Measurements from ENCODE around the gene NES.

Gene NES

DNA sequence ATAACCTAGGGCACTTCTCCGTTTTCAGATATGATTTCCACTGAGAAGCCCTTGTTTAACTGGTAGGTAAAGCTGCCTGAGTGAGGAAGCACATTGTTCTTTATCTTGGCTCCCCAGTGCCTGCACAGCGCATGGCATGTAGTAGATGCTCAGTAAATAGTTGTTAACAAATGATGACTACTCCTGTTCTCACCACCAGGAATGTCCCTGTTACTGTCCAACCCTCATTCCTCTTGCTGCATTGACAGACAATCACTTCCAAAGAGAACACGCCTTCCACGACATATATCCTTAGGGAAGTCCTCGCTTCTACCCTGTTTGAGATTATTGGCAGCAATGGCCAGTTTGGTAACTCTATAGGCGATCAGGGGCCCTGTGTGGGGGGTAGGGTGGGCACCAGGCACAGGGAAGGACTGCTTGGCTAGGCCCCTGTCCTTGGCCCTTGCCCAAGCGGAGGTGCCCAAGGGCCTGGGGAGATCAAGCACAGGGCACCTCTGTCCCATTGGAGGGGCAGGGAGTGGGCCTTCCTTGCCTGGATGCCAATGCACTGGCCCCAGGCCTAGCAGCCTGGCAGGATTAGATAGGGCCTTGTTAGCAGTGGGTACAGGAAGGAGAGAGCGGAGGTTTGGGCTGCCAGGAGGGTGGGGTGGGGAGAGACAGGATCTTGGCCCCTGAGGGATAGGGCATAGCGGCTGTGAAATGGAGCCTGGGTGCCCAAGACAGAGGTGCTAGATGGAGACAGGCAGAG, 10.2 kb downstream of the NES start:
- no peak for TF ChIP-seq GATA3 (IDR thresholded peaks at IDR 0.05; ENCODE audit: low read depth, low read length)
- no peak for TF ChIP-seq GATA2 (IDR thresholded peaks at IDR 0.05; ENCODE audit: low read depth, low read length)

DNA sequence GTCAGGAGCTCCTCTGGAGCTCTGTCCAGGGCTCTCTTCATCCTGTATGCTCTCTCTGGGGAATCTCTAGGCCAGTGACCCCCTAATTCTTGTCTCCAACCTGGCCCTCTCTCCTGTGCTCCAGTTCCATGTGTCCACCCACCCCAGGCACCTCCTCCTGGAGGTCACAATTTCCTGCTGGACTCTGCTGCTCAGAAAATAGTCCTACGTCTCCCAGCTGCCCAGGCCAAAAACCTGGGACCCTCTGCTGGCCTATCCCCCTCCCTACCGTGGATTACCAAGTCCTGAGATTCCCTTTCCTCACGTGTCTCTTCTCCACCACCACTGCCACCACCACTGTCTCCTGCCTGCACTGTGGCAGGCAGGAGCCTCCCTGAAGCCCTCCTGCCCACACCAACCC, 11.7 kb downstream of the NES start:
- no peak for TF ChIP-seq GATA3 (IDR thresholded peaks at IDR 0.05; ENCODE audit: low read depth, low read length)
- TF ChIP-seq GATA2 (IDR thresholded peaks at IDR 0.05; ENCODE audit: low read depth, low read length): no peak

DNA sequence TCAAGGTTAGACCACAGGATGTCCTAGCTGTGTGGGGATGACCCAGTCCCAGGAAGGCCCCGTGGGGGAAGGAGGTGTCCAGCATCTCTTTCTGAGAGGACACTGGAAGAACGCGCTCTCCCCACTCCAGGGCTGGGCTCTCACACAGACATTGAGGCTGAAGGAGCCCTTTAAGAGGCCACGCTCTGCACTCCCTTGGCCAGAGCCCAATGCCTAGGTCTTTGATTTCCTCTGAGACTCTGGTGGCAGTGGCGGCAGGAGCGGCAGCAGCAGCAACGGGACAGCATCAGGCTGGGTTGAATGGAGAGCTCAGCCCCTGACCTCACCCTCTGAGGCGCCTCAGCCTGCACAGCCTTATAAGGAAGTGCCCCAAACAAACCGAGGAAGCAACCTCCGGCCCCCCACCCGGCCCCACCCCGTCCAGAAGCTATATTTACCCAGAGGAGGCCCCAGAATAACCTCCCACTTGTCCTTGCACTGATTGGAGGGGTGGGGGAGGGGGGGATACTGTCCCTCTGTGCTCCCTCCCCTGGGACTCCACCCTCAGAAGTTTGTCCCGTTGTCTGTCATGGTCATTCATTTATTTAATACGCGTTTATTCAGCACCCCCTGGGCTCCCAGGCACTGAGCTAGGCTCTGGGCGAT, 12.3 kb downstream of the NES start:
- no peak for TF ChIP-seq GATA2 (IDR thresholded peaks at IDR 0.05; ENCODE audit: low read depth, low read length)

DNA sequence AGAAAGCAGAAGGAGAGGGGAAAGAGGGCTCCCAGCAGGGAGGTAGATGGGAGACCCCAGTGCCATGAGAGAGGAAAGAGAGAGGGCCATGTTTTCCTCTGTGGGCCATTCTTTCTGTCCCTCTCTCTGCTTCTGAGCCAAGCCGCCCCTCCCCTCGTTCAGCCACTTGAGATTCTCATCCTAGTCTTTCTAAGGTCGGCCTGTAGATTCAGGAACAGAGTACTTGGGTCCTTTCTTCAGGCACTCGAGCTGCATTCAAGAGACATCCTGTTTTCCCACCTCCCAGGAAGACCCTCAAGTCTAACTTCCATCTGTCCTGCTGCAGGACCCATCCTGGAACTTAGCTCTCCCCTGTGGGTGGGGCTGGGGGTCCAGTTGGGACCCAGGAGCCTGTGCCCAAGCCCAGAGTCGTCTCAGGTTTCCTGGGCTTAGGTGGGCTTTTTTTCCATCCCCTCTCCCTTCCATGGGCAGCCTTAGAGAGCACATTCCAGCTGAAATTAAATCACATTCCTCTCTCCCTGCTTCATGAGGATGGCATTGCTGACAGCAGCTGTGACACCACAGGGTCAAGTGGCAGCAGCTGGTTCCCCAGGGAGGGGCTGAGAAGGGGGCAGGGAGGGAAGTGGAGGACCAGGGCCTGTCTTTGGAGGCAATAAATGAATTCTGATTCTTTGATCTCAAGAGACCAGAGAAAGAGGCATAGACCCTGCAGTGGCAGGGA, 13.0 kb downstream of the NES start:
- TF ChIP-seq GATA2 (IDR thresholded peaks at IDR 0.05; ENCODE audit: low read depth, low read length) (no peak), GATA3 (IDR thresholded peaks at IDR 0.05; ENCODE audit: low read depth, low read length) (no peak)

DNA sequence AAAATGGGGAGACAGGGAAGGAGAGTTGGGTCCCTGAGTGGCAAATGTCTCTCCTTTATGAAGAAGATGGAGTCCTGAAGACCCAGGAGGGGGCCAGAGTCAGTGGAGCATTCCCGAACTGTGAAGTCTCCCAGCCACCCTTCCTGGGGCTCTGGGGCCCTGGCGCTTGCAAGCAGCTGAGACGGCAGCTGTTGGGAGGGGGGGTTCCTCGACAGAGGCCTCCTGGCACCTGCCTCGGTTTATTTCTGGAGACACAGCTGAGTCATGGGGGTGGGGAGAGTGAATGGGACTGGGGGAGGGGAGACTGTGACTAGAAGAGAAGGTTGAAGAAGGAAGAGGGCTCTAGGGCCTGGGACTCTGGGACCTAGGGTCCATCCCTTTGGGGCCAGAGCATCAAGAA, 14.0 kb downstream of the NES start:
- TF ChIP-seq GATA3 (IDR thresholded peaks at IDR 0.05; ENCODE audit: low read depth, low read length) (no peak), GATA2 (IDR thresholded peaks at IDR 0.05; ENCODE audit: low read depth, low read length) (no peak)

DNA sequence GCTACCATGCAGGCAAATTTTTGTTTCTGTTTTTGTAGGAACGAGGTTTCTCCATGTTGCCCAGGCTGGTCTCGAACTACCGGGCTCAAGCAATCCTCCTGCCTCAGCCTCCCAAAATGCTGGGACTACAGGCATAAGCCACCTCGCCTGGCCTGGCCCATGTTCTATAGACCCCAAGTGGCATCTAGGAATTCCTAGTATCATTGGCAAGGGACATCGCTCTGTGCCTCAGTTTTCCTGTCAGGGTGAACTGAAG, 14.5 kb downstream of the NES start:
- no peak for TF ChIP-seq GATA2 (IDR thresholded peaks at IDR 0.05; ENCODE audit: low read depth, low read length)
- no peak for TF ChIP-seq GATA3 (IDR thresholded peaks at IDR 0.05; ENCODE audit: low read depth, low read length)

DNA sequence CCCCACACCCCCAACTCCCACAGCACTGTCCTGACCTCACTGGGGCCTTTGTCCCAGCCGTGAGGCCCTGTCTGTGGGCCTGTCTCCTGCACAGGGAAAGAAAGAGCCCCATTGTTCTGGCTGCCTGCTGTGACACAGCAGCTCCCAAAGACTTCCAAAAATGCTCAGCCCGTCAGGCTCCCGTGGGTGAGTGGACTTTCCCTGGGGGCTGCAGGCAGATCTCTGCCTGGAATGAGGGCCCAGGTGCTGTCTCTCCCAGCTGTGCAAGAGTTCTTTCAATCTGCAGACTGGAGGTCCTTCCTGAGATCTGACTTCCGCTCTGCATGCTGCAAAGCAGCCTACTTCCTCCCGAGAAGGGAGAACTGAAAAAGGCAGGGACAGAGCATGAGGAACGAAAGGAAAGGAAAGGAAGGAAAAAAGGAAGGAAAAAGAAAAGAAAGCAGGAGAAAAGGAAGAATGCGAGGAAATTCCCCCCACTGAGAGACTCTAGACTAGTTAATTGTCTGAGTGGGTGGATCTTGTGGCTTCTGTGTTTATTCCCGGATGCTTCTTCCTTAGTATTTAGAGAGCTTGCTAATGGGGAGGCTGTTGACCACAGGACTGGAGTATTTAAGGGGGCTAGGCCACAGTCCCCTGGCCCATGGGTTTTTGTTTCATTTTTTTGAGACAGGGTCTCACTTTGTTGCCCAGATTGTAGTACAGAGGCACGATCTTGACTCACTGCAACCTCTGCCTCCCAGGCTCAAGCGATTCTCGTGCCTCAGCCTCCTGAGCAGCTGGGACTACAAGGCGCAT, 15.0 kb downstream of the NES start:
- TF ChIP-seq GATA2 (IDR thresholded peaks at IDR 0.05; ENCODE audit: low read depth, low read length) (no peak), GATA3 (IDR thresholded peaks at IDR 0.05; ENCODE audit: low read depth, low read length) (no peak)

DNA sequence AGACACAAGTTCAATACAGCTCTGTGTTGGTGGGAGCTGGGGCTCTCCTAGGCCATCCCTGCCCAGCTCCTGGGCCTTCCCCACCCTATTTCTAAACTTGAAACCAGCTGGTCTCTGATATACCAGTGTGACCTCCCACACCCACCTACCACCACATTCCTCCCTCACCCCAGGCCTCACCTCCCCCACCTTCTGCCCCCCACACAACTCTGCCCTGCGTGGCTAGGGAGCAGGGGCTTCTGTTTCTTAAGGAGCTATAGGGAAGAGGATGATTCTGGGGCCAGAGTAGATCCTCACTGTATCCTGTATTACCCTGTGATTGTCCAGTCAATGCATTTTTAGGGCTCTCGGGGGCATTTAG, 16.5 kb downstream of the NES start:
- TF ChIP-seq GATA3 (IDR thresholded peaks at IDR 0.05; ENCODE audit: low read depth, low read length) (no peak), GATA2 (IDR thresholded peaks at IDR 0.05; ENCODE audit: low read depth, low read length) (no peak)

DNA sequence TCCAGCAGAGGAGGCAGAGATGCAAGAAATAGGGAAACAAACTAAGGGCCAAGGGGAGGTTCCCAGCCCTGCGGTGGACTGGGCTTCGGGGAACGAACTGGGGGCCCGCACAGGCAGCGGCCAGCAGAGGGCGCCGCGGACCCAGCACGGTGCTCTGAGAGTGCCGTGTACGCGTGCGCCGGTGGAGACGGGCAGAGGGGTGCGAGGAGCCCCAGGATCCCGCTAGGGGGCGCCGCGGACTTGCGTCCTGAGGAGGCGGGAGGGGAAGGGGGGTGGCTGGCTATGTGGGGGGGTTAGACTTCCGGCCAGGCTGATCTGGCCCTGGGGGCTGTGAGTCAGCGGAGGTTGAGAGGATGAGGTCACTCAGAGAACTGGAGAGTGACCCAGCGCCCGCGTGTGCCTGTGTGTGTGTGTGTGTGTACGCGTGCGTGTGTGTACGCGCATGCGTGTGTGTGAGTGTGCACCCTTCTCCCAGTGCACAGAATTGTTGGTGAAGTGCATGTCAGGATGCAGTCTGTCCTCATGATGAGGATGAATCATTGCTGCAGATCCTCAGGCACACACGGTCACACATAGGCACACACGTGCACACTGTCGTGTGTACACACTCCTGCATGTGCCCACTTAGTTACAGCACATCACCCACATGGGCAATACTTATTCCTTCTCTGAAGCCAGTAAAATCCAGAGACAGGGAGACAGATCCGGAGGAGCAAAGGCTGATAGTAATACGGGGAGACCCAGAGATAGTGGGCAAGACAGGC, 17.0 kb downstream of the NES start:
- TF ChIP-seq GATA3 (IDR thresholded peaks at IDR 0.05; ENCODE audit: low read depth, low read length) (no peak), GATA2 (IDR thresholded peaks at IDR 0.05; ENCODE audit: low read depth, low read length) (no peak)

DNA sequence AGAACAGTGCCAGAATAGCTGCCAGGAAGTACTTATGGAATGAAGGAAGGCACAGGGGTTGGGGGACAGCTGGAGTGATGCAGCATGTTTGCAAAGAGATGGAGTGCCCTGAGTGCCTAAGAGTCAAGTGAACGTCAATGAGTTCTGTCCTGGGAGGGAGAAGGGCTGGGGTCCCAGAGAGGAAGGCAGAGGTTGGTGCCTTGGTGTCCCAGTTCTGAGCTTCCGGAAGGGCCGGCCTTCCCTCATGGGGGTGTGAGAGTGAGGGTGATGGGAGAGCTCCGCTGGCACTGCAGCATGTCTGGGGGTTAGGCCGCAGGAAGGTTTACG, 17.6 kb downstream of the NES start:
- TF ChIP-seq GATA2 (IDR thresholded peaks at IDR 0.05; ENCODE audit: low read depth, low read length): no peak
- no peak for TF ChIP-seq GATA3 (IDR thresholded peaks at IDR 0.05; ENCODE audit: low read depth, low read length)

DNA sequence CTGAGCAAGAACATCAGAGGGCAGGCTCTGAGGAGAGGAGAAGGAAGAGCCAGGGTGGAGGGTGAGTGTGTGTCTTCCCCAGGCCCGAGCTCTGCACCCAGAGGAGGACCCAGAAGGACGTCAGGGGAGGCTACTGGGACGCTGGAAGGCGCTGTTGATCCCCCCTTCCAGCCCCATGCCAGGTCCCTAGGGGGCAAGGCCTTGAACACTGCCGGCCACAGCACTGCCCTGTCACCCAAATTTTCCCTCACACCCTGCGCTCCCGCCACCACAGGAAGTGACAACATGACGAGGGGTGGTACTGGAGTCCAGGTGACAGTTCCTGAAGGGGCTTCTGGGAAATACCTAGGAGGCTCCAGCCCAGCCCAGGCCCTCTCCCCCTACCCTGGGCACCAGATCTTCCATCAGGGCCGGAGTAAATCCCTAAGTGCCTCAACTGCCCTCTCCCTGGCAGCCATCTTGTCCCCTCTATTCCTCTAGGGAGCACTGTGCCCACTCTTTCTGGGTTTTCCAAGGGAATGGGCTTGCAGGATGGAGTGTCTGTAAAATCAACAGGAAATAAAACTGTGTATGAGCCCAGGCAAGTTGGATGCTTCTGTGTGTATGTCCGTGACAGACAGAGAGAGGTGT, 18.1 kb downstream of the NES start:
- no peak for TF ChIP-seq GATA3 (IDR thresholded peaks at IDR 0.05; ENCODE audit: low read depth, low read length)
- no peak for TF ChIP-seq GATA2 (IDR thresholded peaks at IDR 0.05; ENCODE audit: low read depth, low read length)

DNA sequence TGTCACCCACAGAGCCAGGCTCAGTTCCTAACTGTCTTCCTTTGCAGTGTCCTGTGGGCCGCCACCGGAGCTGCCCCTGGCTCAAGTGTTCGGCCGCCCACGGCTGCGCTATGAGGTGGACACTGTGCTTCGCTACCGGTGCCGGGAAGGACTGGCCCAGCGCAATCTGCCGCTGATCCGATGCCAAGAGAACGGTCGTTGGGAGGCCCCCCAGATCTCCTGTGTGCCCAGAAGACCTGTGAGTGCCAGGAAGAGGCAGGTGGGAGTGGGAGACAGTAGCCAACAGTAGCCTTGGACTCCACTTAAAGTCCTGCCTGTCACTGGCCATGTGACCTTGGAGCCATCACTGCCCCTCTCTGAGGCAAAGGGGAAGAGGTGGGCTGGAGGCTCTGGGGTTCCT, 18.7 kb downstream of the NES start:
- TF ChIP-seq GATA2 (IDR thresholded peaks at IDR 0.05; ENCODE audit: low read depth, low read length): no peak

DNA sequence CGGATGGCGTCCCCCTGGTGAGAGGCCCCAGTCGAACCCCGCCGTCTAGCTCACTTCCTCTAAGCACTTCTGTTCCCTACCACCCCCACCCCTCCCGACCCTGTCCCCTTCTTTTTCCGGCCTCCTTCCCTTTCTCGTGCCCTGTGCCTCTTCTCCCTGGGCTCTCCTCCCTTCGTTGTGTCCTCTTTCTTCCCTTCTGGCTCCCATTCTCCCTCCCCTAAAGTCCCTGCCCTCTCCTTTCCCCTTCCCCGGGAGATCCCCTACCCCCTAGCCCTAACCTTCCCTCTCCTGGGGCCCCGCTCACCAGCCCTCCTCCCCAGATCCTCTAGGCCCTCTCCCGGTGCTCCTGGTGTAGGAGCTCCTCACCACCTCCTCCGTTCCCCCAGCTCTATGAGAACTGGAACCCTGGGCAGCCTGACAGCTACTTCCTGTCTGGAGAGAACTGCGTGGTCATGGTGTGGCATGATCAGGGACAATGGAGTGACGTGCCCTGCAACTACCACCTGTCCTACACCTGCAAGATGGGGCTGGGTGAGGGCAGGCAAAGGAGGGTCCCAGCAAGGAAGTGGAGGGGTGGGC, 19.4 kb downstream of the NES start:
- TF ChIP-seq GATA3 (IDR thresholded peaks at IDR 0.05; ENCODE audit: low read depth, low read length) (no peak), GATA2 (IDR thresholded peaks at IDR 0.05; ENCODE audit: low read depth, low read length) (no peak)

Measured in SH-SY5Y (cell line).